ENCODE measurements around the gene EBNA1BP2. TPM values are rescaled to one million over a fixed set of nuclear protein-coding genes. Genes with fewer than 3 reads are reported as not detected.
"Not testable (repeated sequence)": the region's sequence is repeated elsewhere in the genome, so short reads cannot be mapped to it uniquely, and the experiment has no call there.

The EBNA1BP2 gene
- total RNA-seq, 2 experiments from 2014 or later: 34.5 to 40.0 TPM

GRCh38 chr1:43121256-43121900 lies 50.7 kb downstream of the EBNA1BP2 start:
- peaks cover 1% of the 10 kb centered on the region for H3K4me1 Mint-ChIP-seq
- POLR2A ChIA-PET: no interaction called here
- ATAC-seq (ENCODE audit: low read depth): no peak
- peaks cover 27% of the 10 kb centered on the region for H3K27me3 Mint-ChIP-seq
- H3K27ac Mint-ChIP-seq: no peak overlapping the region
- peaks cover 3% of the 10 kb centered on the region for H3K9me3 Mint-ChIP-seq
- no peak for DNase-seq
- no peak overlapping the region for H3K4me3 Mint-ChIP-seq
- no peaks in the 10 kb centered on the region for H3K36me3 Mint-ChIP-seq

GRCh38 chr1:43119928-43120586 lies 52.0 kb downstream of the EBNA1BP2 start:
- H3K4me1 Mint-ChIP-seq; DNase-seq; H3K27ac Mint-ChIP-seq; ATAC-seq (ENCODE audit: low read depth); H3K36me3 Mint-ChIP-seq; H3K9me3 Mint-ChIP-seq; H3K4me3 Mint-ChIP-seq; POLR2A ChIA-PET: not testable (repeated sequence)
- peaks cover 16% of the 10 kb centered on the region for H3K27me3 Mint-ChIP-seq

Small RNA genes within 50 kb of the gene (microRNA-seq; reads per million reads assigned to microRNA genes)
- not detected for gene MIR6733

Other genes with a start within 250 kb of the EBNA1BP2 start
- 10 to 100 TPM; 80.8 to 82.3 TPM for gene SLC2A1, start 213.4 kb downstream of the EBNA1BP2 start, total RNA-seq
- not detected for gene CFAP57, start within 50 bp of the EBNA1BP2 start, total RNA-seq
- not detected for gene TMEM125, start 97.7 kb upstream of the EBNA1BP2 start, total RNA-seq
- gene C1orf210, start 113.3 kb upstream of the EBNA1BP2 start, total RNA-seq: not detected
- under 1 TPM; 0.23 to 0.75 TPM for gene TIE1, start 128.7 kb upstream of the EBNA1BP2 start, total RNA-seq
- gene MPL, start 165.5 kb upstream of the EBNA1BP2 start, total RNA-seq: not detected
- 100 to 1,000 TPM; 107 to 123 TPM for gene CDC20, start 186.7 kb upstream of the EBNA1BP2 start, total RNA-seq
- 10 to 100 TPM; 51.3 to 53.7 TPM for gene ELOVL1, start 195.7 kb upstream of the EBNA1BP2 start, total RNA-seq
- gene MED8, start 217.5 kb upstream of the EBNA1BP2 start, total RNA-seq: 10 to 100 TPM; 34.3 to 35.3 TPM
- gene SZT2, start 217.6 kb upstream of the EBNA1BP2 start, total RNA-seq: 10 to 100 TPM; 84.8 to 88.2 TPM